SKM-1 treated with dmso at 0.1 percent for 144 hours (cell line): ENCODE measurements around the gene RAB3B.
A peak's percentile ranks its signal among the peaks of the same experiment; 100 is the strongest.
"Not testable (repeated sequence)": the region's sequence is repeated elsewhere in the genome, so short reads cannot be mapped to it uniquely, and the experiment has no call there.

ENCODE experiments used
- DNase-seq: peaks from one replicate; lab custom pipeline; 2025; ENCODE audit not compliant: unreplicated experiment; lab: John Stamatoyannopoulos, UW

The RAB3B gene

GRCh38 chr1:51922040-51922439, 68.5 kb downstream of the RAB3B start:
- no peak for DNase-seq

GRCh38 chr1:51920130-51920529, 70.4 kb downstream of the RAB3B start:
- no peak for DNase-seq

- DNase-seq = no peak
Measured at GRCh38 chr1:51919684-51920083, 70.8 kb downstream of the RAB3B start.

- no peak for DNase-seq
Measured at GRCh38 chr1:51916587-51917405, 73.7 kb downstream of the RAB3B start.

- DNase-seq = no peak
Measured at GRCh38 chr1:51915951-51916350, 74.5 kb downstream of the RAB3B start.

GRCh38 chr1:51912881-51913280, 77.6 kb downstream of the RAB3B start:
- no peak for DNase-seq

- DNase-seq = no peak
Measured at GRCh38 chr1:51910221-51911000, 80.1 kb downstream of the RAB3B start.

- no peak for DNase-seq
Measured at GRCh38 chr1:51908499-51908898, 82.0 kb downstream of the RAB3B start.

GRCh38 chr1:51907079-51907702, 83.3 kb downstream of the RAB3B start:
- DNase-seq = no peak

- DNase-seq = no peak
Measured at GRCh38 chr1:51906306-51907078, 84.0 kb downstream of the RAB3B start.

- DNase-seq = no peak
Measured at GRCh38 chr1:51902456-51902855, 88.0 kb downstream of the RAB3B start.

GRCh38 chr1:51901151-51901550, 89.3 kb downstream of the RAB3B start:
- no peak for DNase-seq

- DNase-seq = no peak
Measured at GRCh38 chr1:51899022-51899421, 91.5 kb downstream of the RAB3B start.

- DNase-seq = no peak
Measured at GRCh38 chr1:51898090-51898734, 92.3 kb downstream of the RAB3B start.

- no peak for DNase-seq
Measured at GRCh38 chr1:51897699-51898031, 92.8 kb downstream of the RAB3B start.

GRCh38 chr1:51894748-51895147, 95.8 kb downstream of the RAB3B start:
- DNase-seq = not testable (repeated sequence)

- DNase-seq = peak; percentile 98
Measured at GRCh38 chr1:51878616-51879336, 111.7 kb downstream of the RAB3B start, which contains the start of gene NRDC. Gene NRDC (minus strand): TSS chr1:51878727. CDS start chr1:51878615, 112 bp downstream.

GRCh38 chr1:51878308-51878615, 112.2 kb downstream of the RAB3B start:
- no peak for DNase-seq

GRCh38 chr1:51877434-51878307, 112.8 kb downstream of the RAB3B start:
- no peak for DNase-seq
